HL-60 (cell line): ENCODE data around the gene LAMA3.

Experiments
- DNase-seq, 2 experiments: peaks; one replicate each; pipeline ENCODE4 v3.0.0-alpha.2; 2010 to 2020; ENCODE audit warnings: low read depth in 1 of 2, low spot score in 1 of 2
- H3K27ac ChIP-seq: fragments of 250-450 bp; sonication (Bioruptor Pico); replicated peaks from 2 replicates; pipeline ENCODE4 v1.5.1; 2020; ENCODE audit warnings: mild to moderate bottlenecking, moderate library complexity
- H3K27me3 ChIP-seq: fragments of 250-450 bp; sonication (Bioruptor Pico); 2 replicates; pipeline ENCODE4 v1.5.1; 2021; ENCODE audit warnings: mild to moderate bottlenecking, moderate library complexity; ENCODE audit not compliant: insufficient read depth, poor library complexity, severe bottlenecking
- H3K4me3 ChIP-seq: replicated peaks from 2 replicates; pipeline ENCODE4 v1.5.1; 2011; ENCODE audit warnings: mild to moderate bottlenecking, control low read depth, low read length; ENCODE audit not compliant: insufficient read depth
- GABPA ChIP-seq: IDR thresholded peaks from 2 replicates; pipeline ENCODE4 v1.6.1; 2012; ENCODE audit warnings: low read depth
- POLR2AphosphoS5 ChIP-seq: IDR thresholded peaks from 2 replicates; pipeline ENCODE4 v1.6.1; 2012; ENCODE audit warnings: low read depth
- SPI1 ChIP-seq: IDR thresholded peaks from 2 replicates; pipeline ENCODE4 v1.6.1; 2012; ENCODE audit warnings: low read depth, mild to moderate bottlenecking, borderline replicate concordance
- TF ChIP-seq, protein P1 (sequence below): IDR thresholded peaks from 2 replicates; pipeline ENCODE4 v1.6.1; 2012; ENCODE audit warnings: low read depth; ENCODE audit not compliant: insufficient replicate concordance
- TF ChIP-seq, protein P2 (sequence below): IDR thresholded peaks from one replicate; pipeline ENCODE4 v1.5.1; 2011; ENCODE audit warnings: low read length, control low read depth, inconsistent platforms; ENCODE audit not compliant: insufficient read depth

LAMA3 gene

GRCh38 chr18:24000613-24001490 is 311.6 kb downstream of the LAMA3 start:
- Histone ChIP-seq H3K27me3 (no peaks in the 10 kb centered on the region), H3K27ac (no peak overlapping the region), H3K4me3 (no peak overlapping the region)
- DNase-seq = no peak
- TF ChIP-seq, protein P1, sequence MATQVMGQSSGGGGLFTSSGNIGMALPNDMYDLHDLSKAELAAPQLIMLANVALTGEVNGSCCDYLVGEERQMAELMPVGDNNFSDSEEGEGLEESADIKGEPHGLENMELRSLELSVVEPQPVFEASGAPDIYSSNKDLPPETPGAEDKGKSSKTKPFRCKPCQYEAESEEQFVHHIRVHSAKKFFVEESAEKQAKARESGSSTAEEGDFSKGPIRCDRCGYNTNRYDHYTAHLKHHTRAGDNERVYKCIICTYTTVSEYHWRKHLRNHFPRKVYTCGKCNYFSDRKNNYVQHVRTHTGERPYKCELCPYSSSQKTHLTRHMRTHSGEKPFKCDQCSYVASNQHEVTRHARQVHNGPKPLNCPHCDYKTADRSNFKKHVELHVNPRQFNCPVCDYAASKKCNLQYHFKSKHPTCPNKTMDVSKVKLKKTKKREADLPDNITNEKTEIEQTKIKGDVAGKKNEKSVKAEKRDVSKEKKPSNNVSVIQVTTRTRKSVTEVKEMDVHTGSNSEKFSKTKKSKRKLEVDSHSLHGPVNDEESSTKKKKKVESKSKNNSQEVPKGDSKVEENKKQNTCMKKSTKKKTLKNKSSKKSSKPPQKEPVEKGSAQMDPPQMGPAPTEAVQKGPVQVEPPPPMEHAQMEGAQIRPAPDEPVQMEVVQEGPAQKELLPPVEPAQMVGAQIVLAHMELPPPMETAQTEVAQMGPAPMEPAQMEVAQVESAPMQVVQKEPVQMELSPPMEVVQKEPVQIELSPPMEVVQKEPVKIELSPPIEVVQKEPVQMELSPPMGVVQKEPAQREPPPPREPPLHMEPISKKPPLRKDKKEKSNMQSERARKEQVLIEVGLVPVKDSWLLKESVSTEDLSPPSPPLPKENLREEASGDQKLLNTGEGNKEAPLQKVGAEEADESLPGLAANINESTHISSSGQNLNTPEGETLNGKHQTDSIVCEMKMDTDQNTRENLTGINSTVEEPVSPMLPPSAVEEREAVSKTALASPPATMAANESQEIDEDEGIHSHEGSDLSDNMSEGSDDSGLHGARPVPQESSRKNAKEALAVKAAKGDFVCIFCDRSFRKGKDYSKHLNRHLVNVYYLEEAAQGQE = no peak
- TF ChIP-seq POLR2AphosphoS5 (no peak), GABPA (no peak), SPI1 (no peak)
- TF ChIP-seq, protein P2, sequence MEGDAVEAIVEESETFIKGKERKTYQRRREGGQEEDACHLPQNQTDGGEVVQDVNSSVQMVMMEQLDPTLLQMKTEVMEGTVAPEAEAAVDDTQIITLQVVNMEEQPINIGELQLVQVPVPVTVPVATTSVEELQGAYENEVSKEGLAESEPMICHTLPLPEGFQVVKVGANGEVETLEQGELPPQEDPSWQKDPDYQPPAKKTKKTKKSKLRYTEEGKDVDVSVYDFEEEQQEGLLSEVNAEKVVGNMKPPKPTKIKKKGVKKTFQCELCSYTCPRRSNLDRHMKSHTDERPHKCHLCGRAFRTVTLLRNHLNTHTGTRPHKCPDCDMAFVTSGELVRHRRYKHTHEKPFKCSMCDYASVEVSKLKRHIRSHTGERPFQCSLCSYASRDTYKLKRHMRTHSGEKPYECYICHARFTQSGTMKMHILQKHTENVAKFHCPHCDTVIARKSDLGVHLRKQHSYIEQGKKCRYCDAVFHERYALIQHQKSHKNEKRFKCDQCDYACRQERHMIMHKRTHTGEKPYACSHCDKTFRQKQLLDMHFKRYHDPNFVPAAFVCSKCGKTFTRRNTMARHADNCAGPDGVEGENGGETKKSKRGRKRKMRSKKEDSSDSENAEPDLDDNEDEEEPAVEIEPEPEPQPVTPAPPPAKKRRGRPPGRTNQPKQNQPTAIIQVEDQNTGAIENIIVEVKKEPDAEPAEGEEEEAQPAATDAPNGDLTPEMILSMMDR = no peak

GRCh38 chr18:24002479-24002878 is 313.2 kb downstream of the LAMA3 start:
- H3K27ac ChIP-seq = no peak overlapping the region
- no peaks in the 10 kb centered on the region for H3K27me3 ChIP-seq
- no peak for TF ChIP-seq POLR2AphosphoS5
- TF ChIP-seq, protein P1 = no peak
- no peak for TF ChIP-seq GABPA
- TF ChIP-seq SPI1 = no peak
- TF ChIP-seq, protein P2 = no peak
- no peak overlapping the region for H3K4me3 ChIP-seq
- DNase-seq = peak in 1 of 2 experiments; percentile 29

DNA sequence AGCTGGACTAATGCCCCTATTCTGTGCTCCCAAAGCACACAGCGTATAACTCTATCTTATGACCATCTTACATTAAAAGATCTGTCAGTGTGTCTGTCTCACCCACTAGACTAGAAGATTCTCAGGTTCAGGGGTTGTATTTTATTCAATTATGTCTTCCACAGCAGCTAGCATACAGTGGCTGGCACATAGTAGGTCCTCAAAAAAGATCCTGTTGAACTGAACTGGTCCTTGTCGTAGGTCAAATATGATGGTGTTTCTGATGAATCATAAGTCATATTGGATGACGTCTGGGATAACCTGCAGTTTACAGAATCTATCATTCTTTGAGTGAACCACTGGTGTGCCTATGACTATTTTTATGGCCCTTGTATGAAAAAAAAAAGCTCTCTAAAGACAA is 314.0 kb downstream of the LAMA3 start:
- Histone ChIP-seq H3K27me3 (no peaks in the 10 kb centered on the region), H3K27ac (no peak overlapping the region), H3K4me3 (no peak overlapping the region)
- TF ChIP-seq SPI1 = no peak
- TF ChIP-seq, protein P2 = no peak
- TF ChIP-seq POLR2AphosphoS5 = no peak
- TF ChIP-seq, protein P1 = no peak
- TF ChIP-seq GABPA = no peak
- no peak for DNase-seq
